ENCODE data around the gene CYP26A1. TPM values are rescaled to one million over a fixed set of nuclear protein-coding genes. Genes with fewer than 3 reads are reported as not detected.

The CYP26A1 gene
- total RNA-seq, 2 donors from 2014 or later: 5.6 TPM; not detected in 1

DNA sequence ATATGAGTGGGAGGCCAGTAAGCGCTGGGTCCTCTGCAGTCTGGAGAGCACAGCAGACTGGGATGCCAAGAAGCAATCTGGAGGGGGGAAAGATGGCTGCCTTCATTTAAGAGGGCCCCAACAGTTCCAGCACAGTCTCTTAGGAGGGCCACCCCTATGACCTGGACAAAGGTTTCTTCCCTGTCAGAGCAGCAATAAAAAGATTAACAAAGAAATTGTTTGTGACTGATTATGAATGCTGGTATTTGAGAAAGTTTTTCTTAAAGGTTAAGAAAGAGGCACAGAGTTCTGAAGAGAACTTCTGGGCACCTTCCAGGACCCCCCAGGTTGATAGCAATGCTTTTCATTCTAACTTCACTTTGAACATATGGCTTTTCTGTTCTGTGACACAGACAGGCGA, 52.3 kb downstream of the CYP26A1 start:
- TF ChIP-seq POLR2A (IDR thresholded peaks at IDR 0.05): no peak
- TF ChIP-seq, protein P1, sequence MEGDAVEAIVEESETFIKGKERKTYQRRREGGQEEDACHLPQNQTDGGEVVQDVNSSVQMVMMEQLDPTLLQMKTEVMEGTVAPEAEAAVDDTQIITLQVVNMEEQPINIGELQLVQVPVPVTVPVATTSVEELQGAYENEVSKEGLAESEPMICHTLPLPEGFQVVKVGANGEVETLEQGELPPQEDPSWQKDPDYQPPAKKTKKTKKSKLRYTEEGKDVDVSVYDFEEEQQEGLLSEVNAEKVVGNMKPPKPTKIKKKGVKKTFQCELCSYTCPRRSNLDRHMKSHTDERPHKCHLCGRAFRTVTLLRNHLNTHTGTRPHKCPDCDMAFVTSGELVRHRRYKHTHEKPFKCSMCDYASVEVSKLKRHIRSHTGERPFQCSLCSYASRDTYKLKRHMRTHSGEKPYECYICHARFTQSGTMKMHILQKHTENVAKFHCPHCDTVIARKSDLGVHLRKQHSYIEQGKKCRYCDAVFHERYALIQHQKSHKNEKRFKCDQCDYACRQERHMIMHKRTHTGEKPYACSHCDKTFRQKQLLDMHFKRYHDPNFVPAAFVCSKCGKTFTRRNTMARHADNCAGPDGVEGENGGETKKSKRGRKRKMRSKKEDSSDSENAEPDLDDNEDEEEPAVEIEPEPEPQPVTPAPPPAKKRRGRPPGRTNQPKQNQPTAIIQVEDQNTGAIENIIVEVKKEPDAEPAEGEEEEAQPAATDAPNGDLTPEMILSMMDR (IDR thresholded peaks at IDR 0.05): no peak
- DNase-seq (no peak), ATAC-seq (no peak)
- no peaks in the 10 kb centered on the region for H3K27me3 ChIP-seq
- 88 to 94% methylated on average over 2 of the region's 2 CpGs for WGBS, 2 donors
- H3K36me3 ChIP-seq (replicated peaks in 1 of 2; ENCODE audit: insufficient read depth in 1 of 2, low read depth in 2 of 2): no peaks in the 10 kb centered on the region
- no peaks in the 10 kb centered on the region for H3K4me1 ChIP-seq
- H3K9me3 ChIP-seq: peaks cover 0 to 20% (median 0%) of the 10 kb centered on the region in 3 donors
- no peak overlapping the region for H3K4me3 ChIP-seq
- intact Hi-C loops (cut with DNase I): no loop called here
- H3K27ac ChIP-seq: no peak overlapping the region

DNA sequence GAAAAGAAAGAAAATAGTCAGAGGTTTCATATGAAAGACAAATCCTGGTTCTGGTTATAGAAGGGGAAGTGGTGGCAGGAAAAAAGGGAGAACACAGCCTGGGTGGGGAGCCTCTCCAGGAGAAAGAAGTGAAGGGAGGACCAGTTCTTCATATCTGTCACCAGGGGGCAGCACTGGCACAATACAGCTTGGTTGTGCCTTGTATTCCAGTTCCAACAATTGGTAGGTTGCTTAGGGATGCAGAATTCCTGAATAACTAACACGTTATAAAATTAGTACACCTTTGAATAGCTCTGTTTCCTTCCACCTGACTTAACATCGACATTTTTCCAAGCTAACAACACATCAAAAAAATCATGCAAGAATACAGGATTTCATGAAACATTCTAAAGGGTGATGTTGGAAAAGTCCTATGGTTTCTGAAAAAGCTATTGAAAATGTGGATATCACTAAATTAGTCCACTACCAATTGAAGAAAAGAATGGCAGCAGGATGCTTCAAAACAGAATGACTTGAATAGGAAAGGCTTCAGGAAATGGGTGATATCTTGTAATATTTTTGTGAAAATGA, 52.9 kb downstream of the CYP26A1 start:
- Histone ChIP-seq H3K4me1 (no peaks in the 10 kb centered on the region), H3K9me3 (peaks cover 0 to 20% (median 0%) of the 10 kb centered on the region in 3 donors), H3K36me3 (replicated peaks in 1 of 2; ENCODE audit: insufficient read depth in 1 of 2, low read depth in 2 of 2) (no peaks in the 10 kb centered on the region), H3K4me3 (no peak overlapping the region), H3K27me3 (no peaks in the 10 kb centered on the region), H3K27ac (no peak overlapping the region)
- intact Hi-C loops (cut with DNase I): no loop called here
- TF ChIP-seq, protein P1 (IDR thresholded peaks at IDR 0.05): no peak
- TF ChIP-seq POLR2A (IDR thresholded peaks at IDR 0.05): no peak
- DNase-seq (no peak), ATAC-seq (no peak)
- WGBS, 2 donors: 85 to 90% methylated on average over 2 of the region's 2 CpGs

Other genes starting within 250 kb of the CYP26A1 start
- gene EXOC6, start 225.4 kb upstream of the CYP26A1 start, total RNA-seq: 10 to 100 TPM; 13.2 to 70.8 TPM
- gene CYP26C1, start 13.1 kb upstream of the CYP26A1 start, total RNA-seq: under 1 TPM; 0.33 to 0.52 TPM